ENCODE measurements around the gene SLN.

SLN gene

GRCh38 chr11:107719073-107719472 lies 7.2 kb upstream of the SLN start:
- peak; percentile 25 for DNase-seq

DNA sequence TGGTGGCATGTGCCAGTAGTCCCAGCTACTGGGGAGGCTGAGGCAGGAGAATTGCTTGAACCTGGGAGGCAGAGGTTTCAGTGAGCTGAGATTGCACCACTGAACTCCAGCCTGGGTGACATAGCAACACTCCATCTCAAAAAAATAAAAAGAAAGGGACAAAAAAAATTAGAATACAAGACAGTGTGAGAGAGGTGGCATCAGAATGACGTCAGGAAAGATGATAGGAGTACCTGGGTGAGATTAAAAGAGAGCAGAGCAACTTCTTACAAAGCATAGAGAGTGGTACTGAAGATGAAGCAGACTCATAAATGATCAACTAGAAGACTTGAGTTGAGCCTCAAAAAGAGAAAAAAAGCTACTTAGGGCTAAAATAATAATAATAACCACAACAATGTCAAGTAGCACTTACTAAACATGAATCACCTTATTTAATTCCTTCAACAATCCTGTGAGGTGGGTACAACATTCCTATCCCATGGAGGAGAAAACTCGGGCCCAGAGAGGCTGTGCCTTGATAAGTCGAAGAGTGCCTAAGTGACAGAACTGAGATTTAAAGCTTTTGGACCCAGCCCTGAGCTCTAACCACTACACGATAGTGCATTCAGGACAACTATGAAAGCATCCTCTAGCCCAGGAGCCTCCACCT lies 5.2 kb upstream of the SLN start:
- DNase-seq = no peak

DNA sequence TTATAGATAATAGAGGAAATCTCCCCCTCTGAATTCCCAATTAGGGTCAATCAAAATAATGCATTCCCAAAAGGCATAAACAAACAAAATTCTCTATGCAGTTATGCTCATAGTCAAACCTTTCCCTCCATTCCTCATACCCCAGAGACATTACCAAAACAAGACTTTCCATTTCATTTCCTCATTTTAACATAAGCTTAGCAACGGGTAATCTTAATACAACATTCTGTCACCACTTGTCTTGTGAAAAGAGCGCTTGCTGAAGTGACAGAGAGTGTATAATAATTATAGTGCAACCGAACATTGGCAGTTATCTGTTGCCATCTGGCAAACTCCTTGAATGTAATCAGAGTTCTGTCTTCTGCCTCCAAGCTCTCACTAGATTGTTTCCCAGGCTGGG lies 1.2 kb upstream of the SLN start:
- DNase-seq = peak; percentile 28

DNA sequence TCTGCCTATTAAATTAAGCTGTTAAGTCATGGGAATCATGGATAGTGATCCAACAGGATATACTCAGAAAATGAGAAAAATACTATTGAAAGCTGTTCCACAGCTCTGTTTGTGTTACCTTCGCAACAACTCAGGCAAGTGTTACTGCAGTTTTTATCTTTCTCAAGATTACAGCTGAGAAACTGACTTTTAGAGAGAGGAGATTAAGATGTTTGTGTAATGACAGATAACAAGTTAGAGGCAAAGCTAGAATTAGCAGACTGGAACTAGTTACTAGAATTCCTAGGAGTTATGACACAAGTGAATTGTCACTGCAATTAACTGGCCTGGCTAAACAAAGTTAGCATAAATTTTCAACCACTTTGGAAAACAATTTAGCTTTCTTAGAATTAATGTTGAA lies 1.6 kb downstream of the SLN start:
- no peak for DNase-seq

DNA sequence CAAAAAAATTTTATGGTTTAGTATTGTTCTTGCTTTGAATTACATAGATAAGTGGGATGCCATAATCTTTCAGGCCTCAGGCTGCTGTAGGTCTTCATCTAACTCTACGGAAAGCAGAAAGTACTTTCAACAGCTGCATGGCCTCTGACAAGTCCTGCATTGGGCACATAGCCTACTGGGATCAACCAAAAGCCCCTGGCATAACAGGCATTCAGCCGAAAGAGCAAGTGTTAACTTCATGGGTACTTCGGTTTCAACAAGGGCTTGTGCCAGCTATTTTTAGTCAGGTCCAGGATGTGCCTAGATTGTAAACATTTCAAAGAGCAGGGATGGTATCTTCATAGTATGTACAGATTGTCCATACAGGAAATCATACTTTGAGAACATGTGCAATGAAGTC lies 3.1 kb downstream of the SLN start:
- no peak for DNase-seq

DNA sequence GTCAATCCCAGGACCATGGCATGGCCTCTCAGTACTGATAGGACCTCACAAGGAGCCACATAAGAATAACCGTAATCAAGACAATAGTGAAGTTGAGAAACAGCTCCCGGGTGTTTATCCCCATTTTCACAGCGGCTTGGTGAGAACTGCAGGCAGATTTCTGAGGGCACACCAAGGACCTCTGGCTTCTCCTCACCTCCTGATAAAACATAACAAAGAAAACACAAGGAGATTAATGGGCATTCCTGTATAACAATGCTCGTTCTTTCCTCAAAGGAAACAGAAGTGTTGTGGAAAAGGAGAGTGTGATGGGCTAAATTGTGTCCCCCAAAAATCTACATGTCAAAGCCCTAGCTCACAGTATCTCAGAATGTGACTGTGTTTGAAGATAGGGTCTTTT lies 4.0 kb downstream of the SLN start:
- no peak for DNase-seq

GRCh38 chr11:107707215-107707671 lies 4.6 kb downstream of the SLN start:
- DNase-seq = no peak

- no peak for DNase-seq
These were observed 5.3 kb downstream of the SLN start for GRCh38 chr11:107706531-107706930.

GRCh38 chr11:107705027-107705426 lies 6.8 kb downstream of the SLN start:
- no peak for DNase-seq

GRCh38 chr11:107704451-107704850 lies 7.4 kb downstream of the SLN start:
- DNase-seq = no peak

DNA sequence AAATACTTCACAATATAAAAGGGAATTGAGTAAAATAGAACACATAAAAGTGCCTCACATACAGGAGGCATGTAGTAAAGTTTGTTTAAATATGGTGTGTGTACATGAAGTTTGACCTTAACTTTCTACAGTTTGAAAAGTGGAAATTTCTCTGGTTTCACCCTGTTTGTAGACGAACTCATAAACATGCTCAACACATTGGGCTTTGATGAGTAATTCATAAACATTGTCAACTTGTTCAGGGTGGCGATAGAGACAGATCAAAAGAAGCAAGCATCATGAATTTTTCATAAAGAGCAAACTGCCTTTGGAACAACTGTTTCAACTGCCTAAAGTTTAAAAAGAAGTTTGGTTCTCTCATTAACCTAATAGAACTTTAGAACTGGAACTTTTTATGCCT lies 9.1 kb downstream of the SLN start:
- DNase-seq = no peak

GRCh38 chr11:107702109-107702660 lies 9.7 kb downstream of the SLN start:
- DNase-seq = no peak

DNA sequence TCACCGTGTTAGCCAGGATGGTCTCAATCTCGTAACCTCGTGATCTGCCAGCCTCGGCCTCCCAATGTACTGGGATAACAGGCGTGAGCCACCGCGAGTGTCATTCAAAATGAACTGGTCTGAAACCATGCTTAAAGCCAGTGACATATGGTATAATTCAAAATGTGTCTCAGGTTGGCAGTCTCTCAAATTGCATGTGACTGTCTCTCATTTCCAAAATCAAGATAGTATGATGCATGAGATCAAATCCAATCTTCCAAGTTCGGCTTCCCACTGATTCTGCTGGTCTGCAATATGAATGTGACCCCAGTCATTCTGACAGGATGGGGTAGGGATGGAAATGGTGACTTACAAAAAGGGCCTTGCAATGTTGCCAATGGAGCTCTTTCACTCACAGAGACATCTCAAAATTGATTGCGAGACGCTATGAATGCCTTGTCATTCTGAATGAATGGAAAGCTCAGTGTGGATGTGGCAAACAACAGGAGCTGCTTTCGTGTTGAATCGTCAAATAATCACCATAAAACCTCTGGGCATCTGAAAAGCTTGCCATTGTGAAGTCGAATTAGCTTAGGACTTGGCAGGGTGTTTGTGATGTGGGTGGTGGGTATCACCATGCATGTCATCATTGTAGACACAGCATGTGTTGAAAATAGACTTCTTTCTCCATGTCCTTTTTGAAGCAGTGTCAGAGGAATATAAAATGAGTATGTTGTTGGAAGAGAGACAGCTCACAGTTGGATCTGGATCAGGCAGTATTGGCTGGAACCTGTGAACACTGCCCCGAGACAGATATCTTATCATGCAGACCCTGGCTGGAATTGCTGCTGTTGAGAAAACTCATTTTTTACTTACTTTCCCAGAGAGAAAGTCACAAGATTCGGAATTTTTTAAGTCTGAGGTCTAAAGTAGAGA lies 12.2 kb downstream of the SLN start:
- DNase-seq = no peak

GRCh38 chr11:107697291-107697690 lies 14.6 kb downstream of the SLN start:
- DNase-seq = no peak

DNA sequence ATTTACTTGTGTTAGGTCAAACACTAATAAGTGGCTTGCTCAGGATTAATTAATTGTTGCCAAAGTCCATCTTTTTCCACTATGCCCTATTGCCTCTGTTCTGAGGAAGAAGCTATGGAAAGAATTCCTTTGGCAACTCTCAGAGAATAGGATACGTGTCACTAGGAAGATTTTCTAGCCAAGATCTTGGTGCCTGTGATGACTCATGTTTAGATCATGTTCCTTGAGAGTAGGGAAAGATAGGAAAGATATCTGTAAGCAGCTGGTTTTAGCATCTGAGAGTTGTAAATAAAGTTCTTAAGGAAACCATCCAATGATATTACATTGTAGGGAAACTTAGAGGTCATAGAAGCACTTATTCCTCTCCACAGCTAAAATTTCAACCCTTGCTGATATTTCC lies 15.7 kb downstream of the SLN start:
- no peak for DNase-seq

- no peak for DNase-seq
These were observed 16.4 kb downstream of the SLN start for GRCh38 chr11:107695446-107695845.

- DNase-seq = no peak
These were observed 20.7 kb downstream of the SLN start for GRCh38 chr11:107691000-107691750.

- DNase-seq = peak; percentile 26
These were observed 22.3 kb downstream of the SLN start for GRCh38 chr11:107689317-107690202.

DNA sequence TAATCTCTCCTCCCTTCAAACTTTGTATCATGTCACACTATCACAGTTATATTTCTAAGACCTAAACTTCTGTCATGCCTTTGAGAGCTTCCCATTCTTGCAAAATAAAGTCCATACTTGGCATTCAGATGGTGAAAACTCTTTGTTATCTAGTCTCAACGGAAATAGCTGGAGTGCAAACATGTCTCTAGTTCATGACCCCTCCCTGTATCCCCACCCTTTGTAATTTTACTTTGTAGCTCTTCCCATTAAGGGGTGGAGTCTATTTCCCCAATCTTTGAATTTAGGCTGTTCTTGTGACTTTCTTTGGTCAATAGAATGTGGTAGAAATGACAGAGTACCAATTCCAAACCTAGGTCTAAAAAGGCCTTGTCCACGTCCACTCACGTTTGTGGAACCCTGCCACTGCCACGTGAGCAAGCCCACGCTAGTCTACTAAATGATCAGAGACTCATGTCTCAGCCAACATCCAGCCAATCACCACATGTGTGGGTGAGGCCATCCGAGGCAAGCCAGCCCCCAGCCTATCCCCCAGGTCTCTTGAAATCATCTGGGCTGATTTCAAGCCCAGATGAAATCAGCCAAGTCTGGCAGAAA lies 23.4 kb downstream of the SLN start:
- no peak for DNase-seq

- no peak for DNase-seq
These were observed 28.0 kb downstream of the SLN start for GRCh38 chr11:107683807-107684206.

GRCh38 chr11:107683061-107683460 lies 28.8 kb downstream of the SLN start:
- no peak for DNase-seq

DNA sequence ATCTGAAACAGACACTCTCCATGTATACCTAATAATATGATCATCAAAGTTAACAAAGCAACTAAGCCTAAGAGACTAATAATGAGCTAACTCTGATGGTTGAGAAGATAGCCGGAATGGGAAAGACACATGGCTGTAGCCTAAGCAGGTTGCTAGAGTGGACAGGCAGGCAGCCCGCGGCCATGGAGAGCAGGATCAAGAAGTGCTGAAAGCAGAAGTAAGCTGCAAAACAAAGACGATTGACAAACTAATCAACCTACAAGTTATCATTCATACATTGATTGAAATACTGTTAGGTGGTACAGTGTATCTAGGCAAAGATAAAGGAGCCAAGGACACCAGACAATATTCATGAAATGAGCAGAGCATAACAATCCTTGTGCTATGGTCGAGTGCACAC lies 29.3 kb downstream of the SLN start:
- DNase-seq = no peak
